GM18858 (cell line): ENCODE measurements around the gene GOLGA2.

ENCODE experiments used
- ATAC-seq: cut with Tn5 transposase; IDR thresholded peaks from one replicate; pipeline ENCODE4 v1.9.1; 2021; ENCODE audit not compliant: unreplicated experiment

The GOLGA2 gene

DNA sequence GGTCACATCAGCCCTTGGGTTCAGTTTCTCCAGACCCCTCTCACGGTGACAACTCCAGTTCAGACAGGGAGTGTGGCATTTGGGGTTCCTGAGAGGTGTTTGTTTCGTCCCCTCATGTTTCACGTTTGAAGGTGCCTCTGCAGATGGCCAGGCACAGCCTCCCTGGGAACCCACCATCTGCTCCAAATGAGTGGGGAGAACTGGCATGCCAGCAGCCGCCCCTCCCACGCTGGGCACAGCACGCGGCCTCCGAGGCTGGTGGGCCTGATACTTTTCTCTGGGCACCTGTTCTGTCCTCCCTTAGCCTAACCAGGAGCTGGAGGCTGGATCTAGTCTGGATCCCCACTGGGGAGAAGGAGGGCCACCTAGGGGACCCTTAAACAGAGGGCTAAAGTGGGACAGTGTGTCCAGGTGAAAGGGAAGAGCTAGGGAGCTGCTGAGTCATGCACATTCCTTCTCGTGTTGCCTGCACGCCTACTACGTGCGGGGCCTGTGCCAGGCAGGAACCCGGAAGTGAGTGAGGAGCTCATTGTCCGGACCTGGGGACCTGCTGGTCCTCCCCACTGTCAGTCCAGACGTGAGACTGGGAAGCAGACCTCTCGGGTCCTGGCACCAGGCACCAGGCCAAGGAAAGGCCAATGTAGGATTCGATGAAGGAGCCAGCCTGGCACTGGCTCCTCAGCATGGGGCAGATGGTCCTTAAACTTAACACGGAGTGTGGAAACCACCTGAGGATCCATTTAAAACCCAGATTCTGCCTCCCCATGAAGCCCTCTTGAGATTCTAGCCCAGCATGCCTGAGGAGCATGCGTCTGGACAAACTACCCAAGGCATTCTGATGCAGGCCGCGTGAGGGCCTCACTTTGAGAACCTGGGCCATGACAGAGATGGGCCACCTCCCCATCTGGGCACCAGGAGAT is 61.0 kb downstream of the GOLGA2 start:
- no peak for ATAC-seq

DNA sequence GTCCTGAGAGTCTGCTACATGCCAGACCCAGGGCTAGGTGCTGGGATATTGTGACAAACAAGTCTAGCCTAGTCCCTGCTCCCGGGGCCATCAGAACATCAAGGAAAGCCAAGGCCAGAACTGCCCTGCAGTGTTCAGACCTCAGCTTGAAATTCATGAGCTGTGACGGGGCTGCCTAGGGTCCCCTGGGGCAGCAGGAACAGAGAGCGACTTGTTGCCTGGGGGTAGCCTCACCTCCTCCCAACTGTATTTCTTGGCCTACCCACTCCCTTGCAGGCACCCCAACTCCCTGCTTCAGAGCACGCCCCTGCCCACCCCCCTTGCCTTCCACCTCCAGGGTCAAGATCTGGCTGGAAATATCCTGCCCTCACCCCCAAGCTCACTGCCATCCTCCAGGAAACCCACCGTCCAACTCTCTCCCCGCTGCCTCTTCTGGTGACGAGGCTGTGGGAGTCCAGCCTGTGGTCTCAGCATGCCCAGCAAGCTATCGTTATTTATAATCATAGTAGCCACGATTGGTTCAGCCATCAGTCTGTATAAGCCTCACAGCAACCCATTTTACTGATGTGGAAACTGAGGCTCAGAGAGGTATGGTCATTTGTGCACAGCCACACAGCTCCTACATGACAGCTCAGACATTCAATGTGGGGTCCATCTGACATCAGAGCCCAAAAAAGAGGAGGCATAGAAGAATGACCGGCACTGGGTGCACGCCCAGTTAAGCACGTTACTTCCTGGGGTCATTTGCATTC is 61.9 kb downstream of the GOLGA2 start:
- no peak for ATAC-seq

DNA sequence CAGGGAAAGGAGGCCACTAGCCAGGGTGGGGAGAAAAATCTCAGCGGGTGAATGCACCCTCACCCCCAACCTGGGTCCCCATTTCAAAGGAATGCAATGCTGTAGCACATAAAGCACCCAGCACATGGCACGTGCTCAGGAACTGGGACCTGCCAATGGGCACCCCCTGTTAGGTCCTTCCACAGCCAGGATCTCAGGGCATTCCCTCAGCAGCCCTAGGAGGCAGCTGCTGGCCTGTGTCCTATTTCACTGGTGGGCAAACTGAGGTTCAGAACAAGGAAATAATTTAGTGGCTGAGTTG is 63.9 kb downstream of the GOLGA2 start:
- no peak for ATAC-seq

DNA sequence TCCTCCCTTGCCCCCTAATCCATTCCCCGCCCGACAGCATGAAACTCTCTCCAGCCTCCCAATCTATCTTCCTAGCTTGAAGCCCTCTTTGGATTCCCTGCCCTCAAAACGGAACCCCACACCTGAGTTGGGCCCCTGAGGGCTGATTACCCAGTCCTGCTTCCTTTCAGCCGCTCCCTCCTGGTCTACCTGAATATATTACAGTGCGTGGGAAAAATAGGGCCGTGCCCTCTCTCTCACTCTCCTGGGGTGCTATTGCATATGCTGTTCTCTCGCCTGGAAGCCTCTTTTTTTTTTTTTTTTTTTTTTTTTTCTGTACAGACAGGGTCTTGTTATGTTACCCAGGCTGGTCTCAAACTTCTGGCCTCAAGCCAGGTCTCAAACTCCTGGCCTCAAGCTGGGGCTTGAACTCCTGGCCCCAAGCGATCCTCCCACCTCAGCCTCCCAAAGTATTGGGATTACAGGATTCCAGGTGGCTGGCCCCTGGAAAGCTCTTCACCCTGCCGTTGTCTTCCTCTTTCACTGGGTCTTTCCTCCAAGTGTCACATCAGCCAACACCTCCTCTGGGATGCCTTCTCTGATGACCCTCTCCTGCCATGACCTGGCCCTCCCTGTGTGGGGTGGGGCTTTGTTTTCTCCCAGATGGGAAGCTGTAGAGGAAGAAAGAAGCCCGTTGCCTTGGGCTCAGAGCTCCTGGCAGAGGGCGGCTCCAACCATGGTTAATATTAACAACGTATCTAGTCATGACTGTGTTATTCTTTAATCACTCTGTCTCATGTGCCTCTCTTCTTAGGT is 64.4 kb downstream of the GOLGA2 start:
- no peak for ATAC-seq

DNA sequence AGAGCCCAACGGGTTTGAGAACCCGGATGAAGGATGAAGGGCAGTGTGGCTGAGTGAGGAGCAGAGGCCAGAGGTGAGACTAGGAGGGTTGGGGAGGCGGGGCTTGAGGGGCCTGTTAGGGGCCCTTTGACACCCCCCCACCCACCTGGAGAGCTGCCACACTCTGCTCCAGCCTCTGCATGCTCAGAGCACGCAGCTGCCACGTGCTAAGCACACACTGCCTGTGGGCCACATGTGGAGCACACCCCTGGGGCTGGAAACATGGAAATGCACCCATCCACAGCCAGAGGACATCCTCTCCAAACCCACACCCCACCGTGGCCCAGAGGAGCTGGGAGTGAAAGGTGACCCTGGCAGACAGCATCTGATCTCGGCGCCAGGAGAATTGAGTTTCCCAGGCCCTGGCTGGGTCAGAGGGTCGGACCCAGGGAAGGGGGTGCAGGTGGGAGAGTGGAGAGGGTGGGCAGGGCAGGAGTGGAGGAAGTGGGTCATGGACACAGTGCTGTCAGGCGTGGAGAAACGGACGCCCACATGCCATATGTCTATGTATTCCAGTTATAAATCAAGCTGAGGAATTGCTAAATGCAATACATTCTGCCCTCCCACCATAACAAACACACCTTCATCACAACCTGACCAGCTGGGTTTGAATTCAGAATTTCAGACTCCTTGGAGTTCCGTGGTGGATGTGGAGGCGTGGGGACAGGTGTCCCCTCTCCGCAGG is 66.7 kb downstream of the GOLGA2 start:
- ATAC-seq = no peak

DNA sequence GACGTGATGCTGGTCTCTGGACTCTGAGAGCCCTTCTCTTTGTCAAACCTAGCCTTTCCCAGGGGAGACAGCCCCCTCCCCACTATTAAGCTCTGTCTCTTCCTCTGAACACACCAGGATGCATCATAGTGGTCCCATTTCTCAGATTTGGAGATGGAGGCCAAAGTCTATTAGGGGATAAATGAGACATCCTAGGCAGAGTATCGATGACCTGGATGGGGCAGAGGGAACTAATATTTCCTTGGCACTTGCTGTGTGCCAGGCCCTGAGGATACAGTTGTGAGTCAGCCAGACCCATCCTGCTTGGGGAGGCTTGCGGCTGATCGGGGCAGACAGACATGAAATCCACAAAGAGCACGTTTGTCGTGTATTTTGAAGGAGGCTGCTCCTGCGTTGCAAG is 67.4 kb downstream of the GOLGA2 start:
- no peak for ATAC-seq

DNA sequence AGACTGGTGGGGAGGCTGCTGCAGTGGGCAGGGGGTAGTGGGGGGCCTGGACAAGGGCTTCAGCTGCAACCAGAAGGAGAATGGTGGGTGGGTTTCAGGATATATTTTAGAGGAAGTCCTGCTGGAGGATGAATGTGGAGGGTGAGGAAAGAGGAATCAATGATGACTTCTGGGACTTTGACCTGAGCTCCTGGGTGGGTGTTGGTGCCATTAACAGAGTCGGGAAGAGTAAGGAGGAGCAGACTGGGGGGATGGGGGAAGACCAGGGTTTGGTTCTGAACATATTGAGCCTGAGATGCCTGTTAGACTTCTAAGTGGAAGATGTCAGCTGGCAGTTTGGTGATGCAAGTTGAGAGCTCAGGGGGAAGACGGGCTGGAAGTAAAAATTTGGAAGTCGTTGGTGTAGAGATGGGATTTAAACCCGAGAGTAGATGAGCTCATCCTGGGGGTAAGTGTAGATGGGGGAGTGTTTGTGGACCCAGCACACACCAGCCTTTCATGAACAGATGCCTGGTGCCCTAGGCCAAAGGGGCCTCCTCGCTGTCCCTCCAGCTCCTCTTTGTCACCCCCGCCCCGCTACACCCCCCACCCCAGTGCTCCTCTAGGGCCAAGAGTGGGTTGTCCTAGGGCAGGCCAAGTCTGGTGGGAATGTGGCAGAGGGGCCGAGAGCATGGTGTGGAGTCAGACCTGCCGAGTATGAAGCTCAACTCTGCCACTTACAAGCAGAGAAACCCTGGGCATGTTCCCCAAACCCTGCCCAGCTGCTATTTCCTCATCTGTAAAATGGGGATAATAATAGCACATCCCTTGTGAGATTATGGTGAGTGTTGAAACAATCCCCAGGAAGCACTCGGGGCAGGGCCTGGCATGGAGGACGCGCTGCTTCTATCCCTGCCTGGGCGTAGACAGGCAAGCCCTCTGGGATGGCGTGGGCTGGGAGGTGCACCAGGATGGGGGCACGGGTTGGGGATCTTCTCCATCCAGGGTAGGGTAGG is 68.6 kb downstream of the GOLGA2 start:
- ATAC-seq = no peak

DNA sequence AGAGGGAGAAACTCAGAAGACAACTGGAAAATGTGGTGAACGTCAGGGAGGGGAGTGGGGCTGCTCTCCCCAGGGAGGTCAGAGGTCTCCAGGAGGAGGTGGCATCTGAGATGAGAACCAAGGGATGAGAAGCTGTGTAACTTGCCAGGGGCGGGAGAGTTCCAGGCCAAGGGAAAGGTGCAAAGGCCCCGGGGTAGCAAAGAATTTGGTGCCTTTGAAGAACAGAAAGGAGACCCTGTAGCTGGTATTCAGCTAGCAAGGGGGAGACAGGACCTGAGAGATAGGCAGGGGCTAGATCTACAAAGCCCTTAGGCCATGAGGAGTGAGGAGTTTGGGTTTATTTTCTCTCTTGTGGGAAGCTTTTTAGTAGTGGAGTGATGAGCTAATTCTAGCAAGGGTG is 69.3 kb downstream of the GOLGA2 start:
- no peak for ATAC-seq
